ENCODE measurements around the gene TUB.

Gene TUB

DNA sequence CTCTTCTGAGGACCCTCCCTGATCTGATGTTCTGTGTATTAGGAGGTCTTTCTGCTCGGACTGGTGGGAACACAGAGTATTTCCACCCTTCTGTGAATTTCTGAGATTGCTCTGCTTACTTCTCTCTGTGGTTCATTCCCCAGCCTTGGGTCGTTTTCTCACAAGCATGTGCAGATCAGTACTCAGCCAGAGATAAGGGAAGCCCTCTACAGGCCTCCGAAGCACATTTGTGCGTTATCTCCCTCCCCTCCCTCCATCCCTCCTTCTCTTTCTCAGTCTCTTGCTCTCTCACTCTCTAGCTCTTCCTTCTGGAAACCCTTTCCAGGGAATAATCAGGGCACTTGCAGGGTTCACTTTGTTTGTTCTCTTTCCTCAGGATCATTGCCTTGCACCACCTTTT lies 35.2 kb upstream of the TUB start:
- DNase-seq (ENCODE audit: low read depth in 1 of 2, low spot score in 1 of 2) = no peak

- no peak for DNase-seq (ENCODE audit: low read depth in 1 of 2, low spot score in 1 of 2)
Measured at GRCh38 chr11:8047382-8047781, 33.6 kb upstream of the TUB start.

- no peak for DNase-seq (ENCODE audit: low read depth in 1 of 2, low spot score in 1 of 2)
Measured at GRCh38 chr11:8049084-8049483, 31.9 kb upstream of the TUB start.

GRCh38 chr11:8055091-8055835 lies 25.7 kb upstream of the TUB start:
- DNase-seq (ENCODE audit: low read depth in 1 of 2, low spot score in 1 of 2) = no peak

DNA sequence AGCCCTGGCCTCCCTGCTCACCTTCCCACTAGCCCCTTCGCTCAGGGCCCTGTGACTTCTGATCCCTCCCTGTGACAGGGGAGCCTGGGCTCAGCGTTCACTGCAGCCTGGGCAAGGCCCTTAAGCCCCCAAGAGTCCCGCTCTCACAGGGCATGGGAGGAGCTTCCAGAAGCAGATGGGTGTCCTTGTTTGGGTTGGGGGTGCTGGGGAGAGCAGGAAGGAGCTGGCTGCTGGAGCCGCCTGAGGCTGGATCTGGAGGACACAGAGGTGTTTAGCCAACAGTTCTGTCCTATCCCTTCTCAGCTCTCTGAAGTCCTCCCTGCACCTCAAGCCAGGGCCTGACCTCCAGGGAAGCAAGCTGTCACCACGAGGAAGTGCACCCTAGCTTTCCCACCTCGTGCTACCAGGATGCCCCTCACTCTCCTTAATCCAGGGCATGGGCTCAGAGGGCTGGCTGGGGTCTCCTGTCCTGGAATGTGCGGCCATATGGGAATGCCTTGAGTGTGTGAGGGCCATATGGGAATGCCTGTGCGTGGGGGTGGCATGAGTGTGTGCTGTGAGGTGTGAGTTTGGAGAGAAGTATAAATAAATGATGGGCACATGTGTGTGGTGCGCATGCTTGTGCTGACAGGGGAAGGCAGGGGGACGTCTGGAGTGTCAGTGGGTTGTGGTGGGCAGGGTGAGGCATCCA lies 25.0 kb upstream of the TUB start:
- no peak for DNase-seq (ENCODE audit: low read depth in 1 of 2, low spot score in 1 of 2)

- no peak for DNase-seq (ENCODE audit: low read depth in 1 of 2, low spot score in 1 of 2)
Measured at GRCh38 chr11:8056810-8057463, 24.1 kb upstream of the TUB start.

DNA sequence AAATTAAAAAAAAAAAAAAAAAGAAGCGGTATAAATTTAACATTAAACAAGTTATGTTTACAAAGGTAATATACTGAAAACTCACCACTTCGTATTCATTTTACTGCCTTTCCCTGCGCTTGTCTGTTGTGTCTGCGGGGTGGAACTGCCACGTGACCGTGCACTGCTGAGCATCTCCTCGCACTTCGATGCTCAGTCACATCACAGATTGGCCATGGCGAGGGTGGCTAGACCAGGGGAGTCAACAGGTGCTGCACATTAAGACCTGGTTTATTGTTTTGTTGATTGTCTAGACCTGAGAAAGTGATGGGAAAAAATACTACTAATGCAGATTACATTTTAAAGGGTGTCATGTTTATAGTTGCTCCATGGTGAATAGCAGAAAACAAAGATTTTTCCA lies 22.8 kb upstream of the TUB start:
- DNase-seq (ENCODE audit: low read depth in 1 of 2, low spot score in 1 of 2) = no peak

- DNase-seq (ENCODE audit: low read depth in 1 of 2, low spot score in 1 of 2) = no peak
Measured at GRCh38 chr11:8059030-8059429, 22.0 kb upstream of the TUB start.

GRCh38 chr11:8059571-8060011 lies 21.4 kb upstream of the TUB start:
- DNase-seq (ENCODE audit: low read depth in 1 of 2, low spot score in 1 of 2) = no peak

- no peak for DNase-seq (ENCODE audit: low read depth in 1 of 2, low spot score in 1 of 2)
Measured at GRCh38 chr11:8060146-8060719, 20.8 kb upstream of the TUB start.

GRCh38 chr11:8060801-8061554 lies 20.0 kb upstream of the TUB start:
- no peak for DNase-seq (ENCODE audit: low read depth in 1 of 2, low spot score in 1 of 2)

DNA sequence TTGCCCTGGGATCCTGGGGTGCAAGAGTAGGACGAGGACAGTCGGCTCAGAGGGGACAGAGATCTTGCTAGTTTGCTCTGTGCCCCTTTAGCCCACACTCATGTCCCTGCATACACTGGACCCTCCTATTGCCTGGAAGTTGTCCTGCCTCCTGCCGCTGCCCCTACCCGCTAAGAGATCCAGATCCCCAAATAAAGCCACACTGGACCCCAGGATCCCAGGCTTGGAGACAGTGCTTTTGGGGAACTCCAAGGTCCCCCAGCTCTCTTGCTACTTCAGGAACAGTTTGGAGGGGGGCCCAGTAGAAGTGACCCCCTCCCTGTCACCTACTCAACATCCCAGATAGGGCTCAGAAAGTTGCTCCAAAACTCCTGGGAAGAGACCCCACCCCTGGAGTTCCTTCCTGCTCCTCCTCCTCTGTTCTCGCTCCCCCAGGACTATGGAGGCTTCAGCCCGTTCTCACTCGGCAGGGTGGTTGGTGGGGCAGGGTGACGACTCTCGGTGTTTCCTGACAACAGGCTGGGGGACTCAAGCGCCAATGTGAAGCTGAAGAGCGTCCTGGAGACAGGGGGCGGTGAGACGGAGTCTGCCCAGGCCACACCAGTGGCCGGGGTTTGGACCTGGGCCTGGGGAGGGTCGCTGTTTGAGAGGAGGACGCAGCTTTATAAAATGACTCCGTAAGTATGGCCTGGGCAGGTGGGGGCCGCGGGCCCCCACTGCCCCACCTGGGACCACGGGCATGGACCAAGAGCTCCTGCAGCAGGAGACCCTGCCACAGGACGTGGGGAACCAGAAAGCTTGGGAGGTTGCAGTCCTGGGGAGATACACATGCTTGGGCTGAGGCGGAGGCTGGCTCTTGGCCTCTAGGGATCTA lies 19.2 kb upstream of the TUB start:
- DNase-seq (ENCODE audit: low read depth in 1 of 2, low spot score in 1 of 2) = no peak

DNA sequence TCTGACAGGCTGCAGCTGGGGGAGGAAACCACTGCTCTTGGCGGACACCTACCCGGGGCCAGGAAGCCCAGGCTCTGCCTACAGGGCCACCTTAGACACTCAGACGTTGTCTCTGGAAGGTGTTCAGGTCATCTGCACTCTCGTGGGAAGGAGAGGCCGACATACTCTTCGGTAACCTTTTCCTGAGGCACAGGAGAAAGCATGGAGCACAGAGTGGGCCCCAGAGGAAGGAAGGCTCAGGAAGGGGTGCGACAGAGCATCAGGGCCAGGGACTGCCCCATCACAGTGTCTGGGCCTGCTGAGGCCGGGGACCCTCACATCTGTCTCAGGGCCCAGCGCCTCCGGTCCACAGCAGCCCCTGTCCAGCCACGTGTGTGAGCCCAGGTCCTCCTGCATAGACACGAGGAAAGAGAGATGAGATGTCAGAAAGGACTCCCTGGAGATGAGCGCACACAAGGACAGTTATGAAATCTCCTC lies 18.2 kb upstream of the TUB start:
- DNase-seq (ENCODE audit: low read depth in 1 of 2, low spot score in 1 of 2) = no peak

GRCh38 chr11:8063324-8063723 lies 17.7 kb upstream of the TUB start:
- no peak for DNase-seq (ENCODE audit: low read depth in 1 of 2, low spot score in 1 of 2)

- DNase-seq (ENCODE audit: low read depth in 1 of 2, low spot score in 1 of 2) = no peak
Measured at GRCh38 chr11:8065031-8065430, 16.0 kb upstream of the TUB start.

- no peak for DNase-seq (ENCODE audit: low read depth in 1 of 2, low spot score in 1 of 2)
Measured at GRCh38 chr11:8066036-8066910, 14.7 kb upstream of the TUB start.

DNA sequence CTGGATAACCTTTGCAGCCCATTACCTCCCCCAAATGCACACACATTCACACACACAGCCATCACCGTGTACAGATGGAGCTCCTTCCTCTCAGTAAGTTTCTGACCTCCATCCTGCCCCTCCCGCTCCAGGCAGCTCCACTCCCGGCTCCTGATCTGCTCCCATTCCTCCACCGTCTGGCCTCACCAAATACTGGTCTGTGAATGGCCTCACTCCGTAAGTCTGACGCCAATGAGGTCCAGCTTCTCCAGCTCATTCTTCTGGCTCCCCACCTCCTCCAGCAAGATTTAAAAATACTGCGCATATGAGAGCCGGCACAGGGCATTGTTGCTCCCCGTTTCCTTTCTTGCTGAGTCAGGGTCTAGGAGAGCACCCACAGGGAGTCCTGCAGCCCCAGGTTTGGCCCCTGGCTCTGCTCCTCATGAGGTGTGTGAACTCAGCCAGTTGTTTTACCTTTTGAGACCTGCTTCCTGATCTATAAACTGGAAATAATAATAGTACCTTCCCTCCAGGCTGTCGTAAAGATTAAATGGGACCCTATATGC lies 14.0 kb upstream of the TUB start:
- no peak for DNase-seq (ENCODE audit: low read depth in 1 of 2, low spot score in 1 of 2)

GRCh38 chr11:8067567-8067928 lies 13.5 kb upstream of the TUB start:
- DNase-seq (ENCODE audit: low read depth in 1 of 2, low spot score in 1 of 2) = no peak

Data from activated CD4-positive, alpha-beta T cell treated with anti-CD3 and anti-CD28 coated beads, Interleukin-2, amount 50 U/mL, for 24 hours (primary cell).